ENCODE measurements around the gene GPR85.

GPR85 gene

DNA sequence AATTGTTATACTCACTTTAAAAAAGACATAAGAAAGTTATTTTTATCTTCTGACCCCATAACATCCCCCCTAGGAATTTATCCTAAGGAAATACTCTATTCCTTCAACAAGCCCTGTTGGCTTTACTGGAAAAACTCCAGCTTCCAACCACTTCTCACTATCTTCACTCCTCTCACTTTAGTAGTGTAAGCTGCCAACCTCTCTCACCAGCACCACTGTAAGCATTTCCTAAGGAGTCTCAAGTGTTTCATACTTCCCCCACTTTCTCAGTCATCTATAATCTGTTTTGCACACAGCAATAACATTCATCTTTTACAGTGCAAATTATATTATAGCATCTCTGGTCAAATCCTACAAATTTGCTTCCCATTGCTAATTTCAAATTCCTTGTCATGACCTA lies 45.8 kb downstream of the GPR85 start:
- TF ChIP-seq RAD21 (IDR thresholded peaks at IDR 0.05; ENCODE audit: low read depth) = no peak
- TF ChIP-seq, protein P1, sequence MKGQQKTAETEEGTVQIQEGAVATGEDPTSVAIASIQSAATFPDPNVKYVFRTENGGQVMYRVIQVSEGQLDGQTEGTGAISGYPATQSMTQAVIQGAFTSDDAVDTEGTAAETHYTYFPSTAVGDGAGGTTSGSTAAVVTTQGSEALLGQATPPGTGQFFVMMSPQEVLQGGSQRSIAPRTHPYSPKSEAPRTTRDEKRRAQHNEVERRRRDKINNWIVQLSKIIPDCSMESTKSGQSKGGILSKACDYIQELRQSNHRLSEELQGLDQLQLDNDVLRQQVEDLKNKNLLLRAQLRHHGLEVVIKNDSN (IDR thresholded peaks at IDR 0.05) = no peak
- TF ChIP-seq, protein P2, sequence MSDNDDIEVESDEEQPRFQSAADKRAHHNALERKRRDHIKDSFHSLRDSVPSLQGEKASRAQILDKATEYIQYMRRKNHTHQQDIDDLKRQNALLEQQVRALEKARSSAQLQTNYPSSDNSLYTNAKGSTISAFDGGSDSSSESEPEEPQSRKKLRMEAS (IDR thresholded peaks at IDR 0.05) = no peak
- no peak for TF ChIP-seq CEBPB (IDR thresholded peaks at IDR 0.05)
- no peak for TF ChIP-seq TCF12 (IDR thresholded peaks at IDR 0.05; ENCODE audit: low read depth)
- TF ChIP-seq, protein P3, sequence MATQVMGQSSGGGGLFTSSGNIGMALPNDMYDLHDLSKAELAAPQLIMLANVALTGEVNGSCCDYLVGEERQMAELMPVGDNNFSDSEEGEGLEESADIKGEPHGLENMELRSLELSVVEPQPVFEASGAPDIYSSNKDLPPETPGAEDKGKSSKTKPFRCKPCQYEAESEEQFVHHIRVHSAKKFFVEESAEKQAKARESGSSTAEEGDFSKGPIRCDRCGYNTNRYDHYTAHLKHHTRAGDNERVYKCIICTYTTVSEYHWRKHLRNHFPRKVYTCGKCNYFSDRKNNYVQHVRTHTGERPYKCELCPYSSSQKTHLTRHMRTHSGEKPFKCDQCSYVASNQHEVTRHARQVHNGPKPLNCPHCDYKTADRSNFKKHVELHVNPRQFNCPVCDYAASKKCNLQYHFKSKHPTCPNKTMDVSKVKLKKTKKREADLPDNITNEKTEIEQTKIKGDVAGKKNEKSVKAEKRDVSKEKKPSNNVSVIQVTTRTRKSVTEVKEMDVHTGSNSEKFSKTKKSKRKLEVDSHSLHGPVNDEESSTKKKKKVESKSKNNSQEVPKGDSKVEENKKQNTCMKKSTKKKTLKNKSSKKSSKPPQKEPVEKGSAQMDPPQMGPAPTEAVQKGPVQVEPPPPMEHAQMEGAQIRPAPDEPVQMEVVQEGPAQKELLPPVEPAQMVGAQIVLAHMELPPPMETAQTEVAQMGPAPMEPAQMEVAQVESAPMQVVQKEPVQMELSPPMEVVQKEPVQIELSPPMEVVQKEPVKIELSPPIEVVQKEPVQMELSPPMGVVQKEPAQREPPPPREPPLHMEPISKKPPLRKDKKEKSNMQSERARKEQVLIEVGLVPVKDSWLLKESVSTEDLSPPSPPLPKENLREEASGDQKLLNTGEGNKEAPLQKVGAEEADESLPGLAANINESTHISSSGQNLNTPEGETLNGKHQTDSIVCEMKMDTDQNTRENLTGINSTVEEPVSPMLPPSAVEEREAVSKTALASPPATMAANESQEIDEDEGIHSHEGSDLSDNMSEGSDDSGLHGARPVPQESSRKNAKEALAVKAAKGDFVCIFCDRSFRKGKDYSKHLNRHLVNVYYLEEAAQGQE (IDR thresholded peaks at IDR 0.05; ENCODE audit: low read depth) = no peak

DNA sequence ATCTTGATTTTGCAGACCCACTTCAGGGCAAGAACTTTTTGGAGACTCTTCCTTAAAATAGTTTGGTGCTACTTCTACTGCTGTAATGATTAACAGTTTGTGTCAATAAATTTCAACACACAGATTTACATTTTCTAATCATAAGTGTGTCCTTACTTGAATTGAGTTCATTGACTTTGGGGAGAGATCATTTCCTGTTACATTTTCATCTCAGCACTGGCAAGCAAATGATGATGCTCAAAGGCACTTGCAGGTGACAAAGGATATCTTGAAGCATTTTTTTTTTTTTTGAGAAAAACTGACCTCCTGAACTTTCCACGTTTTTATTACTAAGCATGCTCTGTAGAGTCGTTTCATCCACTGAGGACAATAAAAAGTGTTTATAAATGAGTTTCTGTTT lies 52.7 kb downstream of the GPR85 start:
- TF ChIP-seq CREB1 (IDR thresholded peaks at IDR 0.05; ENCODE audit: low read depth) (no peak), CEBPB (IDR thresholded peaks at IDR 0.05) (no peak), EGR1 (IDR thresholded peaks at IDR 0.05) (no peak), RAD21 (IDR thresholded peaks at IDR 0.05; ENCODE audit: low read depth) (no peak), TAF1 (IDR thresholded peaks at IDR 0.05; ENCODE audit: low read depth) (no peak), YY1 (IDR thresholded peaks at IDR 0.05; ENCODE audit: low read depth) (no peak), TCF12 (IDR thresholded peaks at IDR 0.05; ENCODE audit: low read depth) (no peak), ZBTB7A (IDR thresholded peaks at IDR 0.05; ENCODE audit: low read depth) (no peak), FOXM1 (IDR thresholded peaks at IDR 0.05; ENCODE audit: borderline replicate concordance, low read depth) (no peak), NFIC (IDR thresholded peaks at IDR 0.05) (no peak), TEAD4 (IDR thresholded peaks at IDR 0.05) (no peak), EP300 (IDR thresholded peaks at IDR 0.05; ENCODE audit: borderline replicate concordance) (no peak)
- TF ChIP-seq, protein P2 (IDR thresholded peaks at IDR 0.05) = no peak
- TF ChIP-seq, protein P1 (IDR thresholded peaks at IDR 0.05) = no peak
- TF ChIP-seq, protein P3 (IDR thresholded peaks at IDR 0.05; ENCODE audit: low read depth) = no peak

Data from Ishikawa (cell line).